GM12878 (cell line): Measurements from ENCODE around the gene MCTS1. TPM values are rescaled to one million over a fixed set of nuclear protein-coding genes. Genes with fewer than 3 reads are reported as not detected.

Source experiments
- ATAC-seq: fragments of 200-7000 bp; cut with Tn5 transposase; 3 replicates; pipeline ENCODE4 v1.9.1; 2020; ENCODE audit warnings: mild to moderate bottlenecking, moderate library complexity
- BruUV-seq: library from RNA; stranded (reverse); fragments of 400-500 nt; replicated peaks from 2 replicates; lab custom pipeline; 2021; lab: Mats Ljungman, UMichigan
- CTCF ChIA-PET: fragments of 300-600 bp; sonication (Branson Sonifier 250); formaldehyde crosslinking; extraction: SDS; loops from one replicate; lab custom pipeline; 2021; ENCODE audit warnings: inconsistent platforms; lab: Yijun Ruan, JAX
- POLR2A ChIA-PET: fragments of 350-600 bp; formaldehyde crosslinking; extraction: SDS; loops from one replicate; lab custom pipeline; 2021; ENCODE audit warnings: inconsistent platforms; lab: Charles Lee
- RAD21 ChIA-PET: fragments of 300-600 bp; sonication (Branson Sonifier 250); formaldehyde crosslinking; loops from one replicate; lab custom pipeline; 2023; ENCODE audit warnings: antibody characterized with exemption; ENCODE audit not compliant: unreplicated experiment; lab: Charles Lee
- SMC1A ChIA-PET: fragments of 300-600 bp; sonication (Branson Sonifier 250); formaldehyde crosslinking; loops from one replicate; lab custom pipeline; 2023; ENCODE audit not compliant: unreplicated experiment, uncharacterized antibody; lab: Charles Lee
- DNase-seq: peaks from one replicate; pipeline ENCODE4 v3.0.0-alpha.2; 2011; ENCODE audit warnings: low read depth, low spot score
- FAIRE-seq: peaks from 3 replicates; lab custom pipeline; 2011; peaks lifted over from hg19 to GRCh38; lab: Jason Lieb, UNC
- H2AFZ ChIP-seq: 2 replicates; pipeline ENCODE4 v1.6.0; 2011; ENCODE audit warnings: low read depth, low read length, control low read depth; ENCODE audit not compliant: control insufficient read depth
- H3K27ac ChIP-seq: 2 replicates; pipeline ENCODE4 v1.5.1; 2011; ENCODE audit warnings: control low read depth; ENCODE audit not compliant: control insufficient read depth, insufficient read depth
- H3K27me3 ChIP-seq, 2 experiments: replicated peaks in 1 of 2; 2 replicates each; pipeline versions ENCODE4 v1.6.0 to v1.6.1; 2011; ENCODE audit warnings: low read length in 1 of 2; ENCODE audit not compliant: control insufficient read depth in 2 of 2, insufficient read depth in 2 of 2
- H3K36me3 ChIP-seq, 2 experiments: 2 replicates each; pipeline ENCODE4 v1.5.1; 2011; ENCODE audit warnings: low read length in 1 of 2; ENCODE audit not compliant: control insufficient read depth in 2 of 2, insufficient read depth in 2 of 2
- H3K4me1 ChIP-seq: 2 replicates; pipeline ENCODE4 v1.6.1; 2011; ENCODE audit warnings: mild to moderate bottlenecking, low read length, moderate library complexity, mixed read lengths; ENCODE audit not compliant: control insufficient read depth, insufficient read depth
- H3K4me2 ChIP-seq: 2 replicates; pipeline ENCODE4 v1.6.0; 2011; ENCODE audit warnings: control low read depth; ENCODE audit not compliant: control insufficient read depth, insufficient read depth
- H3K4me3 ChIP-seq: fragments of 200-600 bp; sonication (generic); 2 replicates; pipeline ENCODE4 v1.5.1; 2016
- H3K79me2 ChIP-seq: 2 replicates; pipeline ENCODE4 v1.6.0; 2011; ENCODE audit warnings: low read length; ENCODE audit not compliant: control insufficient read depth, insufficient read depth
- H3K9ac ChIP-seq: 2 replicates; pipeline ENCODE4 v1.8.0; 2011; ENCODE audit warnings: low read length, control low read depth, mixed read lengths; ENCODE audit not compliant: control insufficient read depth, insufficient read depth
- H3K9me3 ChIP-seq: replicated peaks from 3 replicates; pipeline ENCODE4 v1.5.1; 2011; ENCODE audit warnings: mild to moderate bottlenecking, low read length; ENCODE audit not compliant: control insufficient read depth, insufficient read depth
- H4K20me1 ChIP-seq: 2 replicates; pipeline ENCODE4 v1.6.0; 2011; ENCODE audit not compliant: control insufficient read depth, insufficient read depth
- NBN ChIP-seq: fragments of 450-650 bp; IDR thresholded peaks from 2 replicates; pipeline ENCODE4 v1.6.1; 2016
- POLR2AphosphoS2 ChIP-seq: IDR thresholded peaks from 2 replicates; pipeline ENCODE4 v1.6.1; 2011; ENCODE audit warnings: low read depth, mild to moderate bottlenecking, low read length, improper control_type of control experiment, moderate library complexity
- POLR2AphosphoS5 ChIP-seq: IDR thresholded peaks from 2 replicates; pipeline ENCODE4 v1.6.1; 2011; ENCODE audit warnings: mild to moderate bottlenecking, low read length, inconsistent platforms
- RB1 ChIP-seq: fragments of 450-650 bp; formaldehyde crosslinking; IDR thresholded peaks from 2 replicates; pipeline ENCODE4 v1.6.1; 2017; ENCODE audit warnings: mild to moderate bottlenecking, borderline replicate concordance
- SIX5 ChIP-seq: IDR thresholded peaks from 2 replicates; pipeline ENCODE4 v1.6.1; 2011; ENCODE audit warnings: mild to moderate bottlenecking, low read depth, low read length, moderate library complexity; ENCODE audit not compliant: severe bottlenecking
- SPI1 ChIP-seq: IDR thresholded peaks from 2 replicates; pipeline ENCODE4 v1.6.1; 2011; ENCODE audit warnings: low read depth, mild to moderate bottlenecking, low read length, moderate library complexity, borderline replicate concordance; ENCODE audit not compliant: insufficient read depth
- WGBS: methylation state at CpG from one replicate; pipeline ENCODE4 v1.1.6; 2016; ENCODE audit warnings: low lambda C conversion rate; ENCODE audit not compliant: insufficient replicate concordance, insufficient coverage; ENCODE audit errors: missing lambda C conversion rate; 5-methylcytosine and 5-hydroxymethylcytosine counted together
- in situ Hi-C: fragments of 300-500 bp; cut with MboI; formaldehyde crosslinking; loops from 9 replicates; pipeline ENCODE4 v1.14.3; 2018; ENCODE audit warnings: mixed read lengths
- intact Hi-C: fragments of 100-400 bp; cut with micrococcal nuclease; formaldehyde crosslinking; loops from one replicate; pipeline ENCODE4 v1.14.2; 2022; ENCODE audit not compliant: unreplicated experiment
- polyA plus RNA-seq, 11 experiments: library from polyadenylated mRNA; depleted of rRNA in 4 of 11; unstranded in 6 of 11; stranded (reverse) in 5 of 11; fragments of >200 nt; fragmentation: Nextera tagmentation in 4 of 11; fragmentation: Illumina TruSeq in 1 of 11; extraction: Ambion mirVana in 4 of 11; extraction: Trizol in 1 of 11; gene quantifications; 1 replicate in 1 of 11; 2 replicates in 10 of 11; pipeline versions ENCODE4 v1.2.1 to v1.2.3, GENCODE V29; 2011 to 2016; ENCODE audit warnings: inconsistent platforms in 2 of 11, missing spikeins in 2 of 11, low read depth in 1 of 11
- total RNA-seq, 4 experiments: library from RNA; depleted of rRNA in 3 of 4; stranded (reverse); fragments of >200 nt in 3 of 4; fragmentation: Illumina TruSeq in 1 of 4; extraction: Trizol in 1 of 4; gene quantifications; 2 replicates each; pipeline versions ENCODE4 v1.2.1 to v1.2.3, GENCODE V29; 2013 to 2021
- TF ChIP-seq, protein P1 (sequence below): fragments of 450-650 bp; IDR thresholded peaks from 2 replicates; pipeline ENCODE4 v1.6.1; 2017; ENCODE audit warnings: low read depth, mild to moderate bottlenecking, moderate library complexity

The MCTS1 gene
- total and polyA plus RNA-seq, 10 of the 15 experiments (the other 5 are each of a cell fraction or from before 2014, with no cell fraction given), result 59.5 to 238 (median 115) TPM

DNA sequence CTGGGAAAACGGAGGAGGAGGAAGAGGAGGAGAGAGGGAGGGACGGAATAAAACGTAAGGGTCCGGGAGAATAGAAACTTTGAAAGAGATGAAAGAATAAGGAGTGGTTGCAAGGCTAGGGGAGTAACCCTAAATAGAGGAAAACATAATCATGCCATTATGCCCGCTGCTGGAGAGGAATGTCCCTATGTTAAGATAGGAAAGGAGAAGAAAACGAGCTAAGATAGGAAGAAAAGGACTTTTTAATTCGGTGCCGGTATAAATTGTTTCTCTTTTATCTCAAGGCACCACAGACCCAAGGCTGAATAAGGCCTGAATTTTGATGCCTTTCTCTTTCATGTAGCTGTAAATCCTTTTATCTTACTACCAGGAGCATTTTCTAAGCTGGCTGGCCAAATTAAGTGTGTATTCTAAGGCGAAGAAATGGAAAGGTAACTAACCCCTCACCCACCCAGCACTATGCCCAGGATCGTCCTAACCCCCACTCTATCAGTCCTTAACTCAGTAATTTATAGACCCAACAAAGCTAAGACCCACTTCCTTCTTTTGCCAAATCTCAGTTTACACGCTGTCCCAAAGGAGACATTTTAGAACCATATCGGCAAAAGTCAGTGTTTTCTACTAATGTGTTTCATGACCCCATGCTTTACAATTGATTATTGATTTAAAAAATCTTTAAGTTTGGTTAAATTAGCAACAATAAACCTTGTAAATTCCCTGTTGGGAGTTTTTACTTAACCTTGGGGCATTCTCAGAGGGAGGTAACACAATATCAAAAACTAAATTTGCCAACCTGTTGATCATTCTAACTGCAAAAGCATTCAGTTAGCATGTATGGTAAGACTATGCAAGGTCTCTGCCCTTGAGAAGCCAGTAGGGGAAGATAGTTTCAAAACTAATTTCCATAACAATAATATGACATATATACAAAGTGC is 42.0 kb upstream of the MCTS1 start:
- FAIRE-seq, result no peak
- intact Hi-C loops, result loop anchor here (1.0 kb wide), 1 partner anchor 68 kb away; the partner anchor contains the start of gene C1GALT1C1
- H3K9ac ChIP-seq, result peak overlapping the region; percentile 57; the same call in 1 of the 2 replicates
- 0 out of 3 replicates have a peak, but pooled peaks have one; percentile 7 for ATAC-seq
- H3K79me2 ChIP-seq, result peaks cover 36% of the 10 kb centered on the region
- no peaks in the 10 kb centered on the region for H3K4me1 ChIP-seq
- peak overlapping the region; percentile 1; the same call in 1 of the 2 replicates for H3K4me2 ChIP-seq
- 0 out of 2 replicates have a peak, but pooled peaks have one; percentile 36 for TF ChIP-seq POLR2AphosphoS2
- no peak for TF ChIP-seq RB1
- 0 out of 2 replicates have a peak, but pooled peaks have one; percentile 19 for TF ChIP-seq POLR2AphosphoS5
- no peak for TF ChIP-seq SIX5
- peak; percentile 77 for TF ChIP-seq SPI1
- TF ChIP-seq, protein P1, sequence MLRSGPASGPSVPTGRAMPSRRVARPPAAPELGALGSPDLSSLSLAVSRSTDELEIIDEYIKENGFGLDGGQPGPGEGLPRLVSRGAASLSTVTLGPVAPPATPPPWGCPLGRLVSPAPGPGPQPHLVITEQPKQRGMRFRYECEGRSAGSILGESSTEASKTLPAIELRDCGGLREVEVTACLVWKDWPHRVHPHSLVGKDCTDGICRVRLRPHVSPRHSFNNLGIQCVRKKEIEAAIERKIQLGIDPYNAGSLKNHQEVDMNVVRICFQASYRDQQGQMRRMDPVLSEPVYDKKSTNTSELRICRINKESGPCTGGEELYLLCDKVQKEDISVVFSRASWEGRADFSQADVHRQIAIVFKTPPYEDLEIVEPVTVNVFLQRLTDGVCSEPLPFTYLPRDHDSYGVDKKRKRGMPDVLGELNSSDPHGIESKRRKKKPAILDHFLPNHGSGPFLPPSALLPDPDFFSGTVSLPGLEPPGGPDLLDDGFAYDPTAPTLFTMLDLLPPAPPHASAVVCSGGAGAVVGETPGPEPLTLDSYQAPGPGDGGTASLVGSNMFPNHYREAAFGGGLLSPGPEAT, result peak; percentile 31; the same call in 1 of the 2 replicates
- 0 out of 2 replicates have a peak, but pooled peaks have one; percentile 28 for TF ChIP-seq NBN
- in situ Hi-C loops, result no loop called here
- no peaks in the 10 kb centered on the region for H4K20me1 ChIP-seq
- CTCF ChIA-PET, result interaction anchor here (0.5 to 1.8 kb wide), 3 partner anchors 76 to 208 kb away, joined by 3 to 7 read pairs (median 4); no protein-coding TSS in a partner anchor
- no peaks in the 10 kb centered on the region for H3K27me3 ChIP-seq
- peak overlapping the region; percentile 74 for H3K4me3 ChIP-seq
- DNase-seq, result no peak
- RAD21 ChIA-PET, result interaction anchor here (1.0 to 3.0 kb wide), 11 partner anchors 10 to 195 kb away, joined by 3 to 17 read pairs (median 4); partner anchors contain the start of gene MCTS1
- H3K27ac ChIP-seq, result peak overlapping the region; percentile 37
- TSS peak; percentile 98 for BruUV-seq
- H3K36me3 ChIP-seq, result peaks cover 0 to 3% of the 10 kb centered on the region in 2 experiments; a peak in 1 of 4 replicates
- POLR2A ChIA-PET, result interaction anchor here (0.5 to 2.3 kb wide), 8 partner anchors 9 to 296 kb away, joined by 3 to 20 read pairs (median 4); partner anchors contain the start of gene MCTS1
- H2AFZ ChIP-seq, result no peak overlapping the region
- H3K9me3 ChIP-seq, result no peaks in the 10 kb centered on the region
- SMC1A ChIA-PET, result interaction anchor here (0.9 to 2.7 kb wide), 6 partner anchors 23 to 208 kb away, joined by 3 to 21 read pairs (median 4); partner anchors contain the start of gene MCTS1
- 28% methylated on average over 12 of the region's 12 CpGs for WGBS
